Measurements from ENCODE around the gene ASB12.

DNA sequence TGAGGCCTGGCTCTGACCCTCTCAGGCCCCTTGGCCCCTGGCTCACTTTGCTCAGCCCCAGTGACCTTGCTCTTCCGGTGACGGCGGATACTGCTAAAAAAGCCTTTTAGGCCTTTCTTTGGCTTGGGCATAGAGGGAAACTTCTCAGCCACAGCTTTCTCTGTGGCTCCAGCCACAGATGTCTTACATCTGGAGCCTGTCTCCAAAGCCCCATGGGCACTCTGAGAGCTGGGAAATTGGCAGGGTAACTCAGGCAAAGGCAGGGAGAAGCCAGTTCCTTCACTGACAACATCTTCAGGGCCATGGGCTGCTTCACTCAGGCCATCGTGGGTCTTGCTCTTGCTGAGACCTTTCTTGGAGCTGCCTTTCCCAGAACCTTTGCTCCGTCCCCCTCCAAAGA, 37.7 kb downstream of the ASB12 start:
- no peak for TF ChIP-seq POLR2A (IDR thresholded peaks at IDR 0.05; ENCODE audit: low read depth, low read length)
- TF ChIP-seq, protein P1, sequence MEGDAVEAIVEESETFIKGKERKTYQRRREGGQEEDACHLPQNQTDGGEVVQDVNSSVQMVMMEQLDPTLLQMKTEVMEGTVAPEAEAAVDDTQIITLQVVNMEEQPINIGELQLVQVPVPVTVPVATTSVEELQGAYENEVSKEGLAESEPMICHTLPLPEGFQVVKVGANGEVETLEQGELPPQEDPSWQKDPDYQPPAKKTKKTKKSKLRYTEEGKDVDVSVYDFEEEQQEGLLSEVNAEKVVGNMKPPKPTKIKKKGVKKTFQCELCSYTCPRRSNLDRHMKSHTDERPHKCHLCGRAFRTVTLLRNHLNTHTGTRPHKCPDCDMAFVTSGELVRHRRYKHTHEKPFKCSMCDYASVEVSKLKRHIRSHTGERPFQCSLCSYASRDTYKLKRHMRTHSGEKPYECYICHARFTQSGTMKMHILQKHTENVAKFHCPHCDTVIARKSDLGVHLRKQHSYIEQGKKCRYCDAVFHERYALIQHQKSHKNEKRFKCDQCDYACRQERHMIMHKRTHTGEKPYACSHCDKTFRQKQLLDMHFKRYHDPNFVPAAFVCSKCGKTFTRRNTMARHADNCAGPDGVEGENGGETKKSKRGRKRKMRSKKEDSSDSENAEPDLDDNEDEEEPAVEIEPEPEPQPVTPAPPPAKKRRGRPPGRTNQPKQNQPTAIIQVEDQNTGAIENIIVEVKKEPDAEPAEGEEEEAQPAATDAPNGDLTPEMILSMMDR (IDR thresholded peaks at IDR 0.05; ENCODE audit: extremely low read depth in 1 of 2, insufficient read depth in 1 of 2, low read depth in 1 of 2, low read length in 2 of 2): no peak
